ENCODE results near the gene TMEM212.

DNA sequence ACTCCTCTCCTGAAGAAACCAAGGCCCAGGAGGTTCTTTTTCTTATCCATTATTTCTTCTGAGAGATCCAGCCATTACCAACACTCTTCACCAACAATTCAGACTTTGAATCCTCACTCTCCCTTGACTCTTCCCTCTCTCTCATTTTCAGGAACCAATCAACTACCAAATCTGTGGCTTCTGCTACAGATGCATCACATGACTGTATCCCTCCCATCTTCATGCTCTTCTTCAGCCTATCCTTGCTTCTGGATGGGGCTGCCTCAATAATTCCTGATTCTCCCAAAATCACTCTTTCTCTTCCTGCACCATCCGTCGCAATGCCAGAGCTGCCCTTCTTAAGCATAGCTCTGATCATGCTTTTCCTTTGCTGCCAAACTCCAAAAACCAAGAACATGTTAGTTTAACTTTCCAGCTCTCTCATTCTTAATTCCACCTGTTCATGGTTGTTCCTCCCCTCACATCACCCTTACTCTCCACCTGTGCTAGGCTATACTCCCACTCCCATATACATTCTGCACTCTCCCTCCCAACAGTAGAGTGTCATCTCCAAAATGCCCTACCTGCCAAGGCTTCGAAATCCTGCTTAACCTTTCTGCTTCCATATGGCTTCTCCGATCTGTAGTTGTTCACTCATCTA is 46.4 kb upstream of the TMEM212 start:
- TF ChIP-seq, protein P1, sequence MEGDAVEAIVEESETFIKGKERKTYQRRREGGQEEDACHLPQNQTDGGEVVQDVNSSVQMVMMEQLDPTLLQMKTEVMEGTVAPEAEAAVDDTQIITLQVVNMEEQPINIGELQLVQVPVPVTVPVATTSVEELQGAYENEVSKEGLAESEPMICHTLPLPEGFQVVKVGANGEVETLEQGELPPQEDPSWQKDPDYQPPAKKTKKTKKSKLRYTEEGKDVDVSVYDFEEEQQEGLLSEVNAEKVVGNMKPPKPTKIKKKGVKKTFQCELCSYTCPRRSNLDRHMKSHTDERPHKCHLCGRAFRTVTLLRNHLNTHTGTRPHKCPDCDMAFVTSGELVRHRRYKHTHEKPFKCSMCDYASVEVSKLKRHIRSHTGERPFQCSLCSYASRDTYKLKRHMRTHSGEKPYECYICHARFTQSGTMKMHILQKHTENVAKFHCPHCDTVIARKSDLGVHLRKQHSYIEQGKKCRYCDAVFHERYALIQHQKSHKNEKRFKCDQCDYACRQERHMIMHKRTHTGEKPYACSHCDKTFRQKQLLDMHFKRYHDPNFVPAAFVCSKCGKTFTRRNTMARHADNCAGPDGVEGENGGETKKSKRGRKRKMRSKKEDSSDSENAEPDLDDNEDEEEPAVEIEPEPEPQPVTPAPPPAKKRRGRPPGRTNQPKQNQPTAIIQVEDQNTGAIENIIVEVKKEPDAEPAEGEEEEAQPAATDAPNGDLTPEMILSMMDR (IDR thresholded peaks at IDR 0.05), result no peak
- no peak for TF ChIP-seq POLR2A (IDR thresholded peaks at IDR 0.05)
